HCT116 (cell line): ENCODE data around the gene UCKL1. TPM values are rescaled to one million over a fixed set of nuclear protein-coding genes. Genes with fewer than 3 reads are reported as not detected.

Source experiments
- ATAC-seq: fragments of 200-7000 bp; cut with Tn5 transposase; 2 replicates; pipeline ENCODE4 v1.9.1; 2020; ENCODE audit warnings: mild to moderate bottlenecking, moderate library complexity
- BruUV-seq: library from RNA; stranded (reverse); fragments of 400-500 nt; replicated peaks from 2 replicates; lab custom pipeline; 2021; lab: Mats Ljungman, UMichigan
- CTCF ChIA-PET: fragments of 300-600 bp; sonication (Branson Sonifier 250); formaldehyde crosslinking; loops from one replicate; lab custom pipeline; 2021; ENCODE audit warnings: antibody characterized with exemption; lab: Charles Lee
- POLR2A ChIA-PET: fragments of 300-600, 350-600 bp; sonication (Branson Sonifier 250); formaldehyde crosslinking; loops from one replicate; lab custom pipeline; 2021; ENCODE audit warnings: antibody characterized with exemption; lab: Charles Lee
- RAD21 ChIA-PET, 2 experiments: fragments of 300-600 bp; sonication (Branson Sonifier 250); formaldehyde crosslinking; loops; one replicate each; lab custom pipeline; 2023; ENCODE audit warnings: low total read pairs in 2 of 2; ENCODE audit not compliant: uncharacterized antibody in 2 of 2, unreplicated experiment in 2 of 2, low non-redundant PET in 1 of 2; lab: Charles Lee
- DNase-seq: peaks from one replicate; pipeline ENCODE4 v3.0.0-alpha.2; 2010; ENCODE audit warnings: low read depth, low spot score
- H2AFZ ChIP-seq: fragments of 200-600 bp; shearing (Covaris generic), sonication (generic); 2 replicates; pipeline ENCODE4 v1.6.1; 2017; ENCODE audit warnings: low read depth, mixed run types, mixed read lengths, antibody characterized with exemption, low read length; ENCODE audit not compliant: poor library complexity, severe bottlenecking
- H3K27ac ChIP-seq: 2 replicates; pipeline ENCODE4 v1.5.1; 2012; ENCODE audit warnings: low read depth, low read length
- H3K27me3 ChIP-seq: fragments of 200-600 bp; sonication (generic); 2 replicates; pipeline ENCODE4 v1.6.1; 2016; ENCODE audit warnings: mixed run types, low read length, mixed read lengths; ENCODE audit not compliant: insufficient read depth
- H3K36me3 ChIP-seq, 2 experiments: fragments of 200-500 bp in 1 of 2; fragments of 200-600 bp in 1 of 2; sonication (Bioruptor generic) in 1 of 2; sonication (generic) in 1 of 2; 2 replicates each; pipeline versions ENCODE4 v1.5.1 to v1.6.1; 2014 to 2016; ENCODE audit warnings: low read length in 2 of 2, inconsistent platforms in 1 of 2, mixed read lengths in 1 of 2, mixed run types in 1 of 2; ENCODE audit not compliant: insufficient read depth in 2 of 2, control insufficient read depth in 1 of 2
- H3K4me1 ChIP-seq, 2 experiments: fragments of 200-600 bp in 1 of 2; sonication (generic) in 1 of 2; 2 replicates each; pipeline versions ENCODE4 v1.5.1 to v1.6.1; 2012 to 2017; ENCODE audit warnings: low read length in 2 of 2, inconsistent platforms in 1 of 2, mild to moderate bottlenecking in 1 of 2, mixed read lengths in 1 of 2, mixed run types in 1 of 2, moderate library complexity in 1 of 2; ENCODE audit not compliant: insufficient read depth in 2 of 2, control insufficient read depth in 1 of 2
- H3K4me2 ChIP-seq: fragments of 200-600 bp; sonication (generic); 2 replicates; pipeline ENCODE4 v1.6.1; 2017; ENCODE audit warnings: mixed run types, low read length, mixed read lengths
- H3K4me3 ChIP-seq, 2 experiments: fragments of 200-600 bp in 1 of 2; sonication (generic) in 1 of 2; replicated peaks in 1 of 2; 2 replicates each; pipeline ENCODE4 v1.5.1; 2011 to 2016; ENCODE audit warnings: low read length in 2 of 2, control low read depth in 1 of 2, low read depth in 1 of 2, mild to moderate bottlenecking in 1 of 2, mixed read lengths in 1 of 2, mixed run types in 1 of 2
- H3K79me2 ChIP-seq: fragments of 200-600 bp; sonication (generic); 2 replicates; pipeline ENCODE4 v1.6.1; 2017; ENCODE audit warnings: mild to moderate bottlenecking, mixed run types, low read length, moderate library complexity, mixed read lengths; ENCODE audit not compliant: insufficient read depth
- H3K9ac ChIP-seq: fragments of 200-600 bp; sonication (generic); 2 replicates; pipeline ENCODE4 v1.6.1; 2016; ENCODE audit warnings: low read length, mixed read lengths
- H3K9me2 ChIP-seq: fragments of 200-600 bp; sonication (generic), shearing (Covaris generic); 2 replicates; pipeline ENCODE4 v1.6.1; 2017; ENCODE audit warnings: mixed run types, mild to moderate bottlenecking, moderate library complexity; ENCODE audit not compliant: insufficient read depth
- H3K9me3 ChIP-seq, 2 experiments: fragments of 200-500 bp in 1 of 2; fragments of 200-600 bp in 1 of 2; sonication (Bioruptor generic) in 1 of 2; sonication (generic) in 1 of 2; 2 replicates each; pipeline ENCODE4 v1.6.1; 2014 to 2017; ENCODE audit warnings: low read length in 2 of 2, mixed read lengths in 2 of 2, inconsistent platforms in 1 of 2, low read depth in 1 of 2, mild to moderate bottlenecking in 1 of 2, mixed run types in 1 of 2, moderate library complexity in 1 of 2; ENCODE audit not compliant: control insufficient read depth in 1 of 2, insufficient read depth in 1 of 2
- H4K20me1 ChIP-seq: fragments of 200-600 bp; sonication (generic), shearing (Covaris generic); 2 replicates; pipeline ENCODE4 v1.6.1; 2017; ENCODE audit warnings: mixed run types, mild to moderate bottlenecking, moderate library complexity; ENCODE audit not compliant: insufficient read depth
- ATF3 ChIP-seq: IDR thresholded peaks from 2 replicates; pipeline ENCODE4 v1.6.1; 2012
- CEBPB ChIP-seq: IDR thresholded peaks from 2 replicates; pipeline ENCODE4 v1.6.1; 2012; ENCODE audit warnings: low read depth
- RAD21 ChIP-seq: IDR thresholded peaks from 2 replicates; pipeline ENCODE4 v1.6.1; 2012; ENCODE audit warnings: low read depth, mild to moderate bottlenecking
- REST ChIP-seq: IDR thresholded peaks from 2 replicates; pipeline ENCODE4 v1.6.1; 2012; ENCODE audit warnings: low read depth
- SIN3A ChIP-seq: IDR thresholded peaks from 2 replicates; pipeline ENCODE4 v1.6.1; 2012; ENCODE audit warnings: low read depth
- SP1 ChIP-seq: IDR thresholded peaks from 2 replicates; pipeline ENCODE4 v1.6.1; 2012; ENCODE audit warnings: low read depth
- YY1 ChIP-seq: IDR thresholded peaks from 2 replicates; pipeline ENCODE4 v1.6.1; 2011; ENCODE audit warnings: low read length, low read depth, moderate library complexity, mild to moderate bottlenecking; ENCODE audit not compliant: insufficient replicate concordance; ENCODE audit errors: extremely low read depth
- intact Hi-C: fragments of 100-400 bp; cut with micrococcal nuclease; formaldehyde crosslinking; loops from 2 replicates; pipeline ENCODE4 v1.10.0; 2022
- total RNA-seq: library from RNA; stranded (reverse); gene quantifications from one replicate; pipeline ENCODE4 v1.2.1, GENCODE V29; 2021; ENCODE audit not compliant: unreplicated experiment

The UCKL1 gene
- total RNA-seq, 1 experiment from 2014 or later = 54.2 TPM

- TF ChIP-seq REST (no peak), RAD21 (no peak), CEBPB (no peak), SIN3A (no peak), YY1 (no peak), ATF3 (no peak)
These were observed 45.4 kb upstream of the UCKL1 start (continued) for GRCh38 chr20:64001607-64002011.

GRCh38 chr20:64000906-64001305 is 44.7 kb upstream of the UCKL1 start:
- Histone ChIP-seq H3K4me3 (no peak overlapping the region), H3K9me3 (no peaks in the 10 kb centered on the region), H3K36me3 (peaks cover 30 to 43% of the 10 kb centered on the region in 2 experiments), H3K9me2 (no peaks in the 10 kb centered on the region), H3K79me2 (peaks cover 27% of the 10 kb centered on the region; the same call in 1 of the 2 replicates), H3K4me2 (no peak overlapping the region), H3K27me3 (no peaks in the 10 kb centered on the region), H2AFZ (no peak overlapping the region), H3K9ac (no peak overlapping the region), H3K4me1 (no peaks in the 10 kb centered on the region), H4K20me1 (no peaks in the 10 kb centered on the region), H3K27ac (no peak overlapping the region)
- DNase-seq (no peak), ATAC-seq (no peak)
- POLR2A ChIA-PET = no interaction called here
- RAD21 ChIA-PET = no interaction called here
- BruUV-seq = no TSS peak
- CTCF ChIA-PET = no interaction called here
- no peak for TF ChIP-seq SP1
- intact Hi-C loops = no loop called here
